ENCODE data around the gene RAMAC.

The RAMAC gene

GRCh38 chr15:82972990-82973389, 13.0 kb upstream of the RAMAC start:
- H3K9ac ChIP-seq = no peak overlapping the region; the same call in 1 of the 2 replicates
- TF ChIP-seq CTCF (conservative IDR thresholded peaks at IDR 0.05; ENCODE audit: low read depth, low read length) = no peak
- no peak overlapping the region for H2AFZ ChIP-seq (ENCODE audit: low read depth)
- no peak overlapping the region for H3K4me3 ChIP-seq (IDR thresholded peaks at IDR 0.05; ENCODE audit: insufficient read depth, low read depth, low read length)
- peak overlapping the region; percentile 91 for H3K4me2 ChIP-seq
- no peaks in the 10 kb centered on the region for H3K79me2 ChIP-seq (ENCODE audit: insufficient read depth, low read depth)
- H3K27me3 ChIP-seq (ENCODE audit: insufficient read depth, low read depth) = no peaks in the 10 kb centered on the region
- no peaks in the 10 kb centered on the region for H3K36me3 ChIP-seq (ENCODE audit: insufficient read depth)
- H3K4me1 ChIP-seq (ENCODE audit: low read depth, poor library complexity, severe bottlenecking) = peaks cover 30% of the 10 kb centered on the region
- peak overlapping the region; percentile 17; the same call in 1 of the 2 replicates for H3K27ac ChIP-seq
- no peaks in the 10 kb centered on the region for H4K20me1 ChIP-seq (ENCODE audit: insufficient read depth)

- H3K27me3 ChIP-seq (ENCODE audit: insufficient read depth, low read depth) = no peaks in the 10 kb centered on the region
- no peak overlapping the region for H3K4me2 ChIP-seq
- no peak overlapping the region for H3K27ac ChIP-seq
- no peaks in the 10 kb centered on the region for H4K20me1 ChIP-seq (ENCODE audit: insufficient read depth)
- no peak overlapping the region for H3K4me3 ChIP-seq (IDR thresholded peaks at IDR 0.05; ENCODE audit: insufficient read depth, low read depth, low read length)
- no peak for TF ChIP-seq CTCF (conservative IDR thresholded peaks at IDR 0.05; ENCODE audit: low read depth, low read length)
- H3K9ac ChIP-seq = no peak overlapping the region
- no peak overlapping the region for H2AFZ ChIP-seq (ENCODE audit: low read depth)
- no peaks in the 10 kb centered on the region for H3K36me3 ChIP-seq (ENCODE audit: insufficient read depth)
- no peaks in the 10 kb centered on the region for H3K79me2 ChIP-seq (ENCODE audit: insufficient read depth, low read depth)
- H3K4me1 ChIP-seq (ENCODE audit: low read depth, poor library complexity, severe bottlenecking) = peaks cover 19% of the 10 kb centered on the region
These were observed 8.9 kb upstream of the RAMAC start for GRCh38 chr15:82977076-82977475.

- H3K36me3 ChIP-seq (ENCODE audit: insufficient read depth) = no peaks in the 10 kb centered on the region
- peaks cover 5% of the 10 kb centered on the region for H3K4me1 ChIP-seq (ENCODE audit: low read depth, poor library complexity, severe bottlenecking)
- no peak for TF ChIP-seq CTCF (conservative IDR thresholded peaks at IDR 0.05; ENCODE audit: low read depth, low read length)
- no peak overlapping the region for H3K4me2 ChIP-seq
- no peak overlapping the region for H3K9ac ChIP-seq
- H3K4me3 ChIP-seq (IDR thresholded peaks at IDR 0.05; ENCODE audit: insufficient read depth, low read depth, low read length) = no peak overlapping the region
- no peak overlapping the region for H2AFZ ChIP-seq (ENCODE audit: low read depth)
- no peaks in the 10 kb centered on the region for H3K27me3 ChIP-seq (ENCODE audit: insufficient read depth, low read depth)
- no peaks in the 10 kb centered on the region for H3K79me2 ChIP-seq (ENCODE audit: insufficient read depth, low read depth)
- no peaks in the 10 kb centered on the region for H4K20me1 ChIP-seq (ENCODE audit: insufficient read depth)
- no peak overlapping the region for H3K27ac ChIP-seq
These were observed 7.6 kb upstream of the RAMAC start for GRCh38 chr15:82978438-82978837.

GRCh38 chr15:82979726-82980125, 6.3 kb upstream of the RAMAC start:
- Histone ChIP-seq H3K36me3 (ENCODE audit: insufficient read depth) (no peaks in the 10 kb centered on the region), H3K27me3 (ENCODE audit: insufficient read depth, low read depth) (no peaks in the 10 kb centered on the region)
- no peak for TF ChIP-seq CTCF (conservative IDR thresholded peaks at IDR 0.05; ENCODE audit: low read depth, low read length)

More at GRCh38 chr15:82979726-82980125, 6.3 kb upstream of the RAMAC start:
- no peaks in the 10 kb centered on the region for H3K4me1 ChIP-seq (ENCODE audit: low read depth, poor library complexity, severe bottlenecking)
- H3K27ac ChIP-seq = no peak overlapping the region
- no peaks in the 10 kb centered on the region for H3K79me2 ChIP-seq (ENCODE audit: insufficient read depth, low read depth)
- H2AFZ ChIP-seq (ENCODE audit: low read depth) = no peak overlapping the region
- H3K4me2 ChIP-seq = no peak overlapping the region
- H4K20me1 ChIP-seq (ENCODE audit: insufficient read depth) = no peaks in the 10 kb centered on the region
- no peak overlapping the region for H3K9ac ChIP-seq
- no peak overlapping the region for H3K4me3 ChIP-seq (IDR thresholded peaks at IDR 0.05; ENCODE audit: insufficient read depth, low read depth, low read length)
